MM.1S (cell line): Measurements from ENCODE around the gene TEX2.

Experiments
- DNase-seq: peaks from one replicate; pipeline ENCODE4 v3.0.0-alpha.2; 2015
- H2AFZ ChIP-seq: fragments of 300-600 bp; sonication (generic); 2 replicates; pipeline ENCODE4 v1.6.0; 2016; ENCODE audit warnings: antibody characterized with exemption, low read length
- H3F3A ChIP-seq: fragments of 300-600 bp; sonication (generic); 2 replicates; pipeline ENCODE4 v1.6.1; 2016; ENCODE audit warnings: mild to moderate bottlenecking, antibody characterized with exemption, low read length, moderate library complexity, mixed read lengths; ENCODE audit not compliant: insufficient read depth
- H3K27ac ChIP-seq: fragments of 300-600 bp; sonication (generic); 2 replicates; pipeline ENCODE4 v1.5.1; 2016; ENCODE audit warnings: mild to moderate bottlenecking, low read length
- H3K27me3 ChIP-seq: fragments of 300-600 bp; sonication (generic); replicated peaks from 2 replicates; pipeline ENCODE4 v1.6.0; 2016; ENCODE audit warnings: low read length; ENCODE audit not compliant: insufficient read depth
- H3K36me3 ChIP-seq: fragments of 300-600 bp; sonication (generic); replicated peaks from 2 replicates; pipeline ENCODE4 v1.6.1; 2016; ENCODE audit warnings: mild to moderate bottlenecking, low read length, mixed read lengths; ENCODE audit not compliant: insufficient read depth
- H3K4me1 ChIP-seq: fragments of 300-600 bp; sonication (generic); 2 replicates; pipeline ENCODE4 v1.6.1; 2016; ENCODE audit warnings: low read length, mixed read lengths
- H3K4me2 ChIP-seq: fragments of 300-600 bp; sonication (generic); 2 replicates; pipeline ENCODE4 v1.6.0; 2016; ENCODE audit warnings: low read depth, low read length
- H3K4me3 ChIP-seq: fragments of 300-600 bp; sonication (generic); 2 replicates; pipeline ENCODE4 v1.5.1; 2016; ENCODE audit warnings: low read length, mixed read lengths
- H3K79me2 ChIP-seq: fragments of 300-600 bp; sonication (generic); 2 replicates; pipeline ENCODE4 v1.6.1; 2016; ENCODE audit warnings: mixed run types, low read length, mixed read lengths
- H3K9ac ChIP-seq: fragments of 300-600 bp; sonication (generic); 2 replicates; pipeline ENCODE4 v1.6.1; 2016; ENCODE audit warnings: low read length, mixed read lengths
- H3K9me2 ChIP-seq: fragments of 300-600 bp; sonication (generic); replicated peaks from 2 replicates; pipeline ENCODE4 v1.6.1; 2016; ENCODE audit warnings: mild to moderate bottlenecking, low read length, mixed read lengths; ENCODE audit not compliant: insufficient read depth
- H3K9me3 ChIP-seq: fragments of 300-600 bp; sonication (generic); replicated peaks from 2 replicates; pipeline ENCODE4 v1.6.1; 2016; ENCODE audit warnings: mild to moderate bottlenecking, low read length, mixed read lengths; ENCODE audit not compliant: insufficient read depth
- H4K20me1 ChIP-seq: fragments of 300-600 bp; sonication (generic); 2 replicates; pipeline ENCODE4 v1.6.1; 2016; ENCODE audit warnings: mild to moderate bottlenecking, low read length, moderate library complexity, mixed read lengths; ENCODE audit not compliant: insufficient read depth
- CTCF ChIP-seq: fragments of 300-600 bp; sonication (generic); IDR thresholded peaks from 2 replicates; pipeline ENCODE4 v1.5.1; 2016; ENCODE audit warnings: antibody characterized with exemption, low read length, mixed read lengths
- EZH2 ChIP-seq: fragments of 300-600 bp; sonication (generic); optimal IDR thresholded peaks from 2 replicates; pipeline ENCODE3; 2017; ENCODE audit warnings: low read depth, mild to moderate bottlenecking, antibody characterized with exemption, low read length, mixed read lengths
- EZH2phosphoT487 ChIP-seq: fragments of 300-600 bp; sonication (generic); IDR thresholded peaks from 2 replicates; pipeline ENCODE4 v1.6.1; 2018; ENCODE audit warnings: antibody characterized with exemption, low read length

The TEX2 gene

DNA sequence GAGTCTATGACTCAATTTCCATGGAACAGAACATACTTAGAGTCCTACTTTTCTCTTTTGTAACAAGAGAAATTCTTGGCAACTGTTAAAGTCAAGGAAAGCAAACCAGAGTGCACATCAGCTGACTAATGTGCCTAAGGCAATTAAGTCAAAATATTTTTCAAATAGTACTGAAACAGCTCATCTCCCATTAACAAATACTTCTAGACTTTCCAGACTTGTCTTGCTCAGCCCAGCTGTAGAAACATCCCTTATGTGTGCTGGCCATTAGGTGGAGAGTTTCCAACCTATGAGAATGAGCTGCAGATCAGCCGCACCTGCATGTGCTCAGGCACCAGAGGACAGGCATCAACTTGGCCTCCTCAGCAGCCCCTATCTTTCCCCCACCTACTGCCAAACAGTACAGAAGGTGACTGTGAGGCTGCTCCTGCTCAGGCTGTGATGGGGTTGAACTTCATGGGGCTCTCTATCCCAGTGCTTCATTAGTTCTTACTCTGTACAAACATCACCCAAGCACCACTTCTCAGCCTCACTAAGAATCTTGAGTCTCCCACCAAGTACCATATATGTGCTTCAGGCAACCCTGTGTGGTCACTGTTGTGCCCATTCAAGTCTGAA is 32.2 kb downstream of the TEX2 start:
- no peaks in the 10 kb centered on the region for H3K36me3 ChIP-seq
- H3K9me3 ChIP-seq = no peaks in the 10 kb centered on the region
- no peak overlapping the region for H3K4me2 ChIP-seq
- TF ChIP-seq CTCF = no peak
- TF ChIP-seq EZH2phosphoT487 = no peak
- no peak for TF ChIP-seq EZH2
- DNase-seq = no peak
- H3K79me2 ChIP-seq = peaks cover 87% of the 10 kb centered on the region
- H3K9me2 ChIP-seq = no peaks in the 10 kb centered on the region
- H3K9ac ChIP-seq = no peak overlapping the region
- H3F3A ChIP-seq = no peaks in the 10 kb centered on the region
- H3K4me1 ChIP-seq = no peaks in the 10 kb centered on the region
- H3K27me3 ChIP-seq = no peaks in the 10 kb centered on the region
- no peak overlapping the region for H3K27ac ChIP-seq
- peaks cover 6% of the 10 kb centered on the region; the same call in 1 of the 2 replicates for H4K20me1 ChIP-seq
- no peak overlapping the region for H2AFZ ChIP-seq
- no peak overlapping the region for H3K4me3 ChIP-seq

DNA sequence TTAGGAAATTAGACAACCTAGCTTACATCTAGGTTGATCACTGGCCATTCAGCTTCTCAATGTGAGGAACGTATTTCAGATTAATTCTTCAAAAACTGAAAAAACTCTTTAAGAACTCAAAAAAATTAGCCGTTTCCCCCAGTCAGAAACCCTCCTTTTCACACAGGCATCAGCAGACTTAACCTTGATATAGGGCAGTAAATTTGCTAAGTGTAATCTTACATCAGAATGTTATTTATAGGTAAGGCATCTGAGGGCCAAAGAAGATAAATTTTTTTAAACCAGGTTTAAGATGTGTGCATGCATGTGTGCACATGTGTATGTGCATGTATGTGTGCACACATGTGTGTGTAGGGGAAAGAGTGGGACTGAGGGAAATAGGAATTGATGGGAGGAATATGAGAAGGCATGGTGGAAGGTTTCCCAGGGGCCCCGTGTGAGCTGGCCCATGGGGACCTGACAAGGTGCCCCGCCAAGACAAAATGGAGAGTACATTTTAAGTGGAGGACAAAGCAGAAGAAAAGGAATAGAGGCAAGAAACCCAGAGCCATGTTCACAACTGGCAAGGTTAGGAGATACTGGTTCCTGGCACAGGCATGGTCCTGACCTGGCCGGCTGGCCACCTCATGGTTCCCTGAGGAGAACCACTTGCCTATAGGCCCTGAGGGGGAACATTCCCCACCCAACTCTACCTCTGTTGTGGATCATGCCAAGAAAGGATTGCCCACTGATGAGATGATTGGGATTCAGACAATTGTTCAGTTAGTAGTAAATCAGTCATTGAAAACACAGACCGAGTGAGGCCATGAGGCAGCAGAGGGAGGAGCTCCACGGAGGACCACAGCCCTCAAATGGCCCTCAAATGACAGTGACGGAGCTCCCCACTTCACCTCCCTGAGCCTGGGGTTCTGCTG is 33.0 kb downstream of the TEX2 start:
- Histone ChIP-seq H2AFZ (no peak overlapping the region), H3K27me3 (no peaks in the 10 kb centered on the region), H4K20me1 (0 out of 2 replicates have a peak, but pooled peaks cover 2% of the 10 kb centered on the region), H3K4me1 (no peaks in the 10 kb centered on the region), H3K27ac (no peak overlapping the region), H3K36me3 (no peaks in the 10 kb centered on the region), H3F3A (no peaks in the 10 kb centered on the region), H3K9ac (no peak overlapping the region), H3K4me2 (no peak overlapping the region), H3K9me2 (no peaks in the 10 kb centered on the region), H3K79me2 (peaks cover 87% of the 10 kb centered on the region), H3K4me3 (no peak overlapping the region), H3K9me3 (no peaks in the 10 kb centered on the region)
- DNase-seq = no peak
- TF ChIP-seq CTCF (no peak), EZH2 (no peak), EZH2phosphoT487 (no peak)

DNA sequence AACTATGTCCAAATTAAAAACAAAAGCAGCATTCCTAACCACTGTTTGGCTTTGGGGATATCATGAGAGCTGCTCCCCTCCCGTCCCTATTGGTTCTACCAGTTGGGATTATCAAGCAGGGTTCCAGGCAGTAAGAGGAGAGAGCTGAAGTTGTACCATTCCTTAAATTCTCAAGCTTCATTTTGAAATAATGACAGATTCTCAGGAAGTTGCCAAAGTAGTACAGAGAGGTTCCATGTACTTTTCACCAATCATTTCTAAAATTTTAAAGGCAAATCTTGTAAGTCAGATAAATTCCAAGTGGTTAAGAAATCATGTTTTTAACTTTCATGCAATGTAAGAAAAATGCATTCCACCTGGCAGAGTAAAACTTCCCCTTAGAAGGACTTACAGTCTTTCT is 36.9 kb downstream of the TEX2 start:
- Histone ChIP-seq H3K9ac (no peak overlapping the region), H3K79me2 (peaks cover 78% of the 10 kb centered on the region), H3K4me2 (no peak overlapping the region), H3F3A (no peaks in the 10 kb centered on the region), H2AFZ (no peak overlapping the region), H3K9me3 (no peaks in the 10 kb centered on the region), H3K27ac (no peak overlapping the region), H4K20me1 (no peaks in the 10 kb centered on the region), H3K36me3 (no peaks in the 10 kb centered on the region), H3K4me3 (no peak overlapping the region), H3K9me2 (no peaks in the 10 kb centered on the region), H3K4me1 (no peaks in the 10 kb centered on the region), H3K27me3 (no peaks in the 10 kb centered on the region)
- no peak for DNase-seq
- no peak for TF ChIP-seq EZH2phosphoT487
- no peak for TF ChIP-seq CTCF
- TF ChIP-seq EZH2 = no peak
